HG03342 (cell line): ENCODE data around the gene CAPN15.

Source experiments
- ATAC-seq: cut with Tn5 transposase; IDR thresholded peaks from one replicate; pipeline ENCODE4 v1.9.1; 2021; ENCODE audit warnings: mild to moderate bottlenecking, moderate library complexity; ENCODE audit not compliant: unreplicated experiment

The CAPN15 gene

DNA sequence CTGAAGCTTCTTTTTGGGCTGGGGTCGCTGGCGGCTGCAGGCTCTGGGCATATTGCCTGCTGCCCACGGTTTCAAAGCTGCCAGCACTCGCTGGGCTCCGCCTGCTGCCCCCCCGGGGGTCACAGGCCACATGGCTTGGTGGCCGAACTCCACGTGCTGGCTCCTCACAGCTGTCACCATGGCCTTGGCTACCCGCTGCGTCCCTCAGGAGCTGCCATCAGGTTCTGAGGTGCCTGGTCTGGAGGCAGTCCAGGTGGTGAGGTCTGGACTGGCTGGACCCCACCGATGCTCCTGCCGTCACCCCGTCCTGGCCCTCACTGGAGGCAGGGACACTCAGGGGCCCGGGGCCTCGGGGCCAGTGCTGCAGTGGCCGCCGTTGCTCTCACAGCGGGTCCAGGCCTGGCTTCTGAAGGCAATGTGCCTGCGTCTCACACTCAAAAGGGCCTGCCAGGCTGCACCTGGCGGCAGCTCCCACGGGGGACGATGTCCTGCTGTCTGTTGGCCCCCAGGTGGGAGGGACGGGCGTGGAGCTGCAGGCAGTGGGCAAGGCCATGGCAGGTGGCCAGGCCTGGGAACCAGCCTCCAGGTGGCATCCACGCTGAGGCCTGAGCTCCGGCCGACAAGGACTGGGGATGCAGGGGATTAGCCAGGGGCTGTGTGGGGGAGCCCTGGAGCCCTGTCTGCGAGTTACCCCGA, 13.3 kb downstream of the CAPN15 start:
- no peak for ATAC-seq

DNA sequence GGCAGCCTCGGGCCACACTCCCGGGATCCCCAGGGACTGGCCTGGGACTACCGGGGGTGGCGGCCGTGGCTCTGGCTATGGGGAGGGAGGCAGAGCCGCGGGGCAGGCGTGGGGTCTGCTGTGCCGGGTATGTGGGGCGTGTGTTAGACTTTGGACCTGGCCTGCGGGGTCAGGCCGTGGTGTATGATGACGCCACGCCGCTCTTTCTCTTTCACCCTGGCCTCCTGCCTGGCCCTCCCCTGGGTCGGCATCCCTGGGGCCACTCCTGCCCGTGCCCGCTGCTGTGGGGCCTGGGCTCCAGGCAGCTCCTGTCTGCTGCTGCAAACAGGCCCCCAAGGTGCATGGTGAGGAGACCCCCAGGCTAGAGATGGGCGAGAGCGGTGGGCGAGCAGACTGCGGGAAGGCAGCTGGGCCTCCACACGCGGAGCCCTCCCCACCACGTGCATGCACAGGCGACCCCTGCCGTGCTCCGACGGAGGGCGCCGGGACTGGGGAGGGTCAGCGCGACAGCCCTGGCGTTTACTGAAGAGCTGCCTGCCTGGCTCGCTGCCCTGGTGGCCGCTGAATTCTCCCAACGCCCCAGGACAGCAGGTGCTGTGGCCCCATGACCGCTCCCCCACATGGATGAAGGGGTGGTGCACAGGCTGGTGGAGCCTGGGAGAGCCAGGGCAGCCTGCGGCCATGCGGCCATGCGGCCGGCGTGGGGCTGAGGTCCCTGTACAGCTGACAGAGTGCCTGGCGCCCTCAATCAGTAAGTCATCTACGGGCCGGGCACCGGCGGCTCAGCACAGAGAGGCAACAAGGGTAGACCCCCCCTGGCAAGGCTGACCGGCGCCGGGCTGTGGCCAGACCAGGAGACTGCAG, 16.0 kb downstream of the CAPN15 start:
- ATAC-seq = no peak

DNA sequence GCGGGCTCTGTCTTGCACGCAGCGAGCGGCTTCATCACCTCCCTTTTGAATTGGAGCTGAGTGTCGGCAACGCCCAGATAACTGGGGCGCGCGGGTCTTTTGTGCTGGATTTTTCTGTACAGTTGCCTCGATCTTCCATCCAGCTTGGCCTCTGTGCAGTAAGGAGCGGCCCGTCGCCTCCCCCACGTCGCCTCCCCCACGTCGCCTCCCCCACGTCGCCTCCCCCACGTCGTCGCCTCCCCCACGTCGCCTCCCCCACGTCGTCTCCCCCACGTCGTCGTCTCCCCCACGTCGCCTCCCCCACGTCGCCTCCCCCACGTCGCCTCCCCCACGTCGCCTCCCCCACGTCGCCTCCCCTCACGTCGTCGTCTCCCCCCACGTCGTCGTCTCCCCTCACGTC, 17.0 kb downstream of the CAPN15 start:
- no peak for ATAC-seq

DNA sequence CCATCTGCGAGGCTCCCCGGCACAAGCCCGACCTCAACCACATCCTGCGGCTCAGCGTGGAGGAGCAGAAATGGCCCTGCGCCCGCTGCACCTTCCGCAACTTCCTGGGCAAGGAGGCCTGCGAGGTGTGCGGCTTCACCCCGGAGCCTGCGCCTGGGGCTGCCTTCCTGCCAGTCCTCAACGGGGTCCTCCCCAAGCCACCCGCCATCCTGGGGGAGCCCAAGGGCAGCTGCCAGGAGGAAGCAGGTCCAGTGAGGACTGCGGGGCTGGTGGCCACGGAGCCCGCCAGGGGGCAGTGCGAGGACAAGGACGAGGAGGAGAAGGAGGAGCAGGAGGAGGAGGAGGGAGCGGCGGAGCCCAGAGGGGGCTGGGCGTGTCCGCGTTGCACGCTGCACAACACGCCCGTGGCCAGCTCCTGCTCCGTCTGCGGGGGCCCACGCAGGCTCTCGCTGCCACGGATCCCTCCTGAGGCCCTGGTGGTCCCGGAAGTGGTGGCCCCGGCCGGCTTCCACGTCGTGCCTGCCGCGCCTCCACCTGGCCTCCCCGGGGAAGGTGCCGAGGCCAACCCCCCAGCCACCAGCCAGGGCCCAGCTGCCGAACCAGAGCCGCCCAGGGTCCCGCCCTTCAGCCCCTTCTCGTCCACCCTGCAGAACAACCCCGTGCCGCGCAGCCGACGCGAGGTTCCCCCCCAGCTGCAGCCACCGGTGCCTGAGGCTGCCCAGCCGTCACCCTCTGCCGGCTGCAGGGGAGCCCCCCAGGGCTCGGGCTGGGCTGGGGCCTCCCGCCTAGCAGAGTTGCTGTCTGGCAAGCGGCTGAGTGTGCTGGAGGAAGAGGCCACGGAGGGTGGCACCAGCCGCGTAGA, 19.6 kb downstream of the CAPN15 start:
- no peak for ATAC-seq

DNA sequence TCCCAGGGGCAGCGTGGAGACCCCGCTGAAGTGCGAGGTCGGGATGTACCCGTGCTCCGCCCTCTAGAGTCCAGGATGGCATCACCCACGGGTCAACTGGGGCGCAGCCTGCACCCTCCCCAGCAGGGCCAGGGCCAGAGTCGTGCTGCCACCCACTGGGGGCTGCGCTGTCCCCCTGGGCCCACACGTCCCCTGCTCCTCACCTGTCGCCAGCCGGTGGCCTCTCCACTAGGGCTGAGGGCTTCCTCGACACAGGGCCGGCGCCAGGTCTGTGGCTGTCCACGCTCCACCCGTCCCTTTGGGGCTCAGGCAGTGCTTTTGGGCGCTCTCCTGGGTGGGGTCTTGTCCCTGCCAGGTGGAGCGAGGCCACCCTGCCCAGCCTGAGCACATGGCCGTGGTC, 21.1 kb downstream of the CAPN15 start:
- ATAC-seq = no peak

DNA sequence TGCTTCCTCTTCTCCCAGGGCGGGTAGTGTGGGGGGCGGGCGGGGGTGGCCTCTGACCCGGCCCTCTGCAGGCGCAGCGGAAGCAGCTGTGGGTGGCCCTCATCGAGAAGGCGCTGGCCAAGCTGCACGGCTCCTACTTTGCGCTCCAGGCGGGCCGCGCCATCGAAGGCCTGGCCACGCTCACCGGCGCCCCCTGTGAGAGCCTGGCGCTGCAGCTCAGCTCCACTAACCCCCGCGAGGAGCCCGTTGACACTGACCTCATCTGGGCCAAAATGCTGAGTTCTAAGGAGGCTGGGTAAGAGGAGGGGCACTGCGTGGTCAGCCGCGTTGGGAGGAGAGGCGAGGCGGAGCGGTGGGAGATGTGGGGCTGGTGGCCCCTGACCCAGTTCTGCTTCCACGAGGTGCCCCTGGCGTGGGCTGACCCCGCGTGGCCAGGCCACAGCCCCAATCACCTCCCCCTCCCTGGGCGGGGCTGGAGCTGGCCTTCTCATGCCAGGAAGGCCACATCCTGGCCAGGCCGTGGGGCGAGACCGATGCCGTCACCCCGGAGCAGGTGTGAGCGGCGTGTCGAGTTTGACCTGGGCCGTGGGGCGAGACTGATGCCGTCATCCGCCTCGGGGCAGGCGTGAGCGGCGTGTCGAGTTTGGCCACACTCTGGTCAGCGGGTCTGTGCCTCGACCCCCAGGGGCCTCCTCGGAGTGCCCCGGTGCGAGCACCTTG, 22.2 kb downstream of the CAPN15 start:
- ATAC-seq = no peak

DNA sequence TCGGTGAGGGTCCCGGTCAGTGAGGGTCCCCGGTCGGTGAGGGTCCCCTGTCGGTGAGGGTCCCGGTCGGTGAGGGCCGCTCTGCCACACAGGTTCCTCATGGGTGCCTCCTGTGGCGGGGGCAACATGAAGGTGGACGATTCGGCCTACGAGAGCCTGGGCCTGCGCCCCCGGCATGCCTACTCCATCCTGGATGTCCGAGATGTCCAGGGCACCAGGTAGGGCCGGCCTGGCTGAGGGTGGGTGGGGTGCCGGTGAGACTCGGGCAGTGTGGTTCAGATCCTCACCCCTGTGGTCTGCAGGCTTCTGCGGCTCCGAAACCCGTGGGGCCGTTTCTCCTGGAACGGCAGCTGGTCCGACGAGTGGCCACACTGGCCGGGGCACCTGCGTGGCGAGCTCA, 23.7 kb downstream of the CAPN15 start:
- no peak for ATAC-seq

DNA sequence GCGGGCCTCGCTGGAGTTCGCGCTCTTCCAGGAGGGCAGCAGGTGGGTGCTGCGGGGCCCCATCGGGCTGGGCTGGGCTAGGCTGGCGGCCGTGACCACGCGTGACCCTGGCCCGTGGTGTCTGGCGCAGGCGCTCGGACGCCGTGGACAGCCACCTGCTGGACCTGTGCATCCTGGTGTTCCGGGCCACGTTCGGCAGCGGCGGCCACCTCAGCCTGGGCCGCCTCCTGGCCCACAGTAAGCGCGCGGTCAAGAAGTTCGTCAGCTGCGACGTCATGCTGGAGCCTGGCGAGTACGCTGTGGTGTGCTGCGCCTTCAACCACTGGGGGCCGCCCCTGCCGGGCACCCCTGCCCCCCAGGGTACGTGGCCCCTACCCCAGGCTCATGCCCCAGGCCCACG, 24.7 kb downstream of the CAPN15 start:
- no peak for ATAC-seq

DNA sequence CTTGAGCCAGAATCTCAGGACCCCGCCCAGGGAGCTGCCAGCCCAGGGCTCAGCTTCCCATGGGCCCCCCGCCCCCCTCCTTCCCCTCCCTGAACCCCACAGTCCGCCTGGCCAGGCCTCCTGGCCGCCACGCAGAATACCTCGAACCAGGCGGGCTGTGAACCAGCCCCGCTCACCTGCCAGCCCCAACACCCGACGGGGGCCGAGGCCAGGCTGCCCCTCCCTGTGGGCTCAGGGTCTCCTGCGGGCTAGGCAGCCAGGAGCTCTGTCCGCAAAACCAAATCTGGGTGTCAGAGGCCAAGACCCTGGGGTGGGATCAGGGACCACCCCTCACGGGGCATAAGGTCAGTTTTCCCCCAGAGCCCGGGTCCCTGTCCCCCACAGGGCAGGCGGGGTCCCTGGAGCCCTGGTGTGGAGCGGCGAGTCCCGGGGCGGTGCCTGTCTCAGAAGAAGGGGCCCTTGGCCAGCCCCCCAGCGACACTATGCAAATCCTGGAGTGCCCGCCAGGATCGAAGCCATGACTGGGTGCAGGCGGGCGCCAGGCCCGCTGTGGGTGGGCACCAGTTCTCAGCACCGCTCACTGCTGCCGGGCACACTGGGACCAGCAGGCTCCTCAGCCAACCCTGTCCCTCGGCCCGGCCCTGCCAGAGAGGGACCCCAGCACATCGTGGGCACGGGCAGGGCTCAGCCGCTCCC, 26.2 kb downstream of the CAPN15 start:
- ATAC-seq = no peak

DNA sequence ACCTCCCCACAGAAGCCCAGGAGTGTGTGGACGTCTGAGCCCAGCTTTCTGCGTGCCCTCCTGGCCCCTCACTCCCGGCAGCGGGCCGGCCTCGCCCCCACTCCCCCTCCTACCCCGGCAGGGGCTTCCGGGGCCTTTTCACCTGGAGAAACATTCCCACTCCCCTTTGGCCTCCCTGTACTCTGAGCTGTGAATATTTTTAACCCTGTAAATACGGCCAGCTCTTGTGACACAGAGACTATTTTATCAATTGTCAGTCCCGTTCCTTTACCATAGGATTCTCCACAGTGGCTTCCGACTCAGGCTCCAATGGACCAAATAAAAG, 26.7 kb downstream of the CAPN15 start:
- no peak for ATAC-seq

DNA sequence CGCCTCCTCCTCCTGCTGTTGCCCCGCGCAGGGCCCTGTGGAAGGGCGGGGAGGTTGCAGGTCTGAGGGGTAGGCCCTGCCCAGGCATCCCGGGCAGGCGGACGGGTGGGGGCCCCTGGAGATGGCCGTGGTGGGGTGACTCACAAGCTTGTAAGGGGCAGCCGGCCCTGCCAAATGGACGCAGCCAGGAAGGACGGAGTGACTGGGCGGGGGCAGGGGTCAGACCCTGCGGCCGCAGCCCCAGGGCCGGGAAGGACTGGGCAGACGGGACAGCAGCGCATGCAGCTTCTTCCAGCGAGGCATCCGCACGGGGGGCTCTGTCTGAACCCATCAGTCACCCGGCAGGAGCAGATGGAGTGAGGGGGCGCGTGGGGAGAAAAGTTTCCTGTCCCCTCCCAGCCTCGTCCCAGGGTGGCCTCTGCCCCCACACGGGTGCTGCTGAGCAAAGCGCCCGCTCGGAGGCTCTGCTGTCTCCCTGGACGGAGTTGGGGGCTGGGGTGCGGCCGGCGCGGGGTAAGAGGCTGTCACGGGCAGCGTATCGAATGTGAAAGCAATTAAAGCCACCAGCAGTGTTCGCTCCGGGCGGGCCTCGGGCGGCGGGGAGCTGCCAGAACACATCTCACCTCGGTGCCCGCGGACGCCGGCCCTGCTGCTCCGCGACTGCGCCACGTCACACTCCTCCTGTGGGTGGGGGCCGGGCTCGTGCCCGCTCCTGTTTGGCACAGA, 27.3 kb downstream of the CAPN15 start:
- no peak for ATAC-seq

DNA sequence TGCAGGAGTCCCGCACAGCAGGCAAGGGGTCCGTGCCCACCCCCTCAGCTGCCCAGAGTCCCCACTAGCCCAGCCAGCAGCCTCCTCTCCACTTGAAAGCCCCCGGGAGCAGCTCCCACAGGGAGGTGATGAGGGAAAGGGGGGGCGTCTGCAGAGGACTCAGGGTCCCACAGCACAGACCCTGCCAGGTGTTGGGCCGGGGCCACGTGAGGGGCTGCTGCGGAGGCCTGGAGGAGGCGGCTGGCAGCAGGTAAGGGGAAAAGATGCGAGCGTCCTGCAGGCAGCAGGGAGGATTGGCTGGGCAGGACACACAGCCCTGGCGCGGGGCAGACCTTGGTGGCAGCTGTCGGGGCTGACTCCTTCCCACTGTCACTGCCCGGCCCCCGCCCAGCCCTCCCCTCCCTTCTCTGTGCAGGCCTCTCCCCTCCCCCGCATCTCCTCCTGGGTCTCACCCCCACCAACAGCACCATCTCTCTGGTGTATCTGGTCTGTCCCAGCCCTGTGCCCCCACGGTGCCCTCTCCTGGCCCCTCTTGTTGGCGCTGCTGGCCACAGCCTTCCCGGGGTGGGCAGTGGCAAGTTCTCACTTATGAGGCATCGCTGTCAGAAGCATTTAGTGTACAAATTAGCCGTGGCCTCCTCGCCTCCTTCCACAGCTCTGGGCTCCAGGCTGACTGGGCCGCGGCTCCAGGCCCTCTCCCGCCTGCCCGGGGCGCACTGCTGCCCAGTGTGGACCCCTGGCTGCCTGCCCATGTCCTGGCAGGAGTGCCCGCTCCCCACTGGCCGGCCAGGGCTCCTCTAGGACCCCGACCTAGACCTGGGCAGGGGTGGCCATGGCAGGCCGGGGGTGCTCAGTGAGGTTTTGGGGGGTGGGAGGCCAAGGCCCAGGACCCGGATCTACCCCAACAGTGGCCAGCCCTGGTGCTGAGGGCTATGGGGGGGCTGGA, 28.3 kb downstream of the CAPN15 start:
- no peak for ATAC-seq

DNA sequence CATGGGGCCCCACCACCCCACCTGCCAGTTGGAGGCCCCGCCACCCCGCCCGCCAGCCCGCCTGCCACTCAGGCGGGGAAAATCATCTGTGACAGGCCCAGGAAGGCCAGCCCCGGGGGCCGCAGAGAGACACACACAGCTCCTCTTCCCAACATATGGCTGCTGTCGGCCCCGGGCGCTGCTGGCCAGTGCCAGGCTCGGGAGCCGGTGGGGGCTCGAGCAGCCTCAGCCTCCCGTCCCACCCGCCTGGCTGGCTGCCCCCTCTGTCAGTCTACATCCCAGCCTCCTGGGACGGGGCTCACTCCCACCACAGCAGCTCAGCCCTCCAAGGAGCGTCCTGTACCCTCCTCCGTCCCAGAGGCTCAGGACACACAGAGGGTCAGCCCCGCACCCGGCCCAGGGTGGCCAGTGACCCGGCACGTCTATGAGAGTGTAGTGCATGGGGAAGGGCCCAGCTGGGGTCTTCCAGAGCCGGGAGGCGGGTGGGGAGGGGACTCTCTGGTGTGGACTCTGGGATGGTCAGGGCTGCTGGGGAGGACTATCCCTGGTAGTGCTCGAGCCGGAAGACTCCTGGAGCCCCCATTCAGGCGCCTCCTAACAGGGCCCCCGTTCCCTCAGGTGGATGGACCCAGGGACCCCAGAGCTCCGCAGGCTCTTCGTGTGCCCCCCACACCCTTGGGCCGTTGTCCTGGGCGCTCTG, 29.1 kb downstream of the CAPN15 start:
- no peak for ATAC-seq

DNA sequence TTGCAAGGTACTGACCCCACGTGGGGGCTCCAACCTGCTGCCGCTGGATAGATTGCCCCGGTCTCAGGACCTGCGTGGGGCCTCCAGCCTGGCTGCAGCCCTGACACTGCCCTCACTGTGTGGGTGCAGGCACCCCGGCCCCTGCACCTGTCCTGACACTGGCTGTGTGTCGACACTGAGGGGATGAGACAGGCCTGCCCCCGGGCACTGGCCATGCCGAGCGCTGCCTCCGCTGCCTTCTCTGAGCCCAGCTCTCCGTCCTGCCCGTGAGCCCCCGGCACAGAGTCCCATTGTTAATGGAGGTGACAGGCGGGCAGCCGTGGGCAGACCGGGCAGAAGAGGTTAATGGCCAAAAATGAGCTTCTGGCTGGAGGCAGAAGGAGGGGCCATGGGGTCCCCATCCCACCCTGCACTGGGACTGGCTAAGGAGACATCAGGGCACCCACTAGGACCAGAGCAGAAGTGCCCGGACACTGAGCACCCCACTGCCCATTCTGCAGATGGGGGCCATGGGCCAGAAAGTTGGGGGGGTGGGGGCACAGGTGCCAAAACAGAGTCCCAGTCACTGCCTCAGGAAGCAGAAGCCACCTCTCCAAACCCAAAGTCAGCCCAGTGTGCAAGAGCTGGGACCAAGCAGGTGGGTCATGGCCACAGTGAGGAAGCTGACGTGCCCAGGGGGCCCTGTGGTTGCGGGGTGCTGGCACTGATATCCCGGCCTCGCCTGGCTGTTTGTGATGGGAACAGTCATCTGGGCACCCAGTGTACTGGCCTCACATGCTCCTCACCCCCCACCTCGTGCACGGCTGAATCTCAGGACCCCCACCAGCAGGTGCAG, 30.2 kb downstream of the CAPN15 start:
- ATAC-seq = no peak

DNA sequence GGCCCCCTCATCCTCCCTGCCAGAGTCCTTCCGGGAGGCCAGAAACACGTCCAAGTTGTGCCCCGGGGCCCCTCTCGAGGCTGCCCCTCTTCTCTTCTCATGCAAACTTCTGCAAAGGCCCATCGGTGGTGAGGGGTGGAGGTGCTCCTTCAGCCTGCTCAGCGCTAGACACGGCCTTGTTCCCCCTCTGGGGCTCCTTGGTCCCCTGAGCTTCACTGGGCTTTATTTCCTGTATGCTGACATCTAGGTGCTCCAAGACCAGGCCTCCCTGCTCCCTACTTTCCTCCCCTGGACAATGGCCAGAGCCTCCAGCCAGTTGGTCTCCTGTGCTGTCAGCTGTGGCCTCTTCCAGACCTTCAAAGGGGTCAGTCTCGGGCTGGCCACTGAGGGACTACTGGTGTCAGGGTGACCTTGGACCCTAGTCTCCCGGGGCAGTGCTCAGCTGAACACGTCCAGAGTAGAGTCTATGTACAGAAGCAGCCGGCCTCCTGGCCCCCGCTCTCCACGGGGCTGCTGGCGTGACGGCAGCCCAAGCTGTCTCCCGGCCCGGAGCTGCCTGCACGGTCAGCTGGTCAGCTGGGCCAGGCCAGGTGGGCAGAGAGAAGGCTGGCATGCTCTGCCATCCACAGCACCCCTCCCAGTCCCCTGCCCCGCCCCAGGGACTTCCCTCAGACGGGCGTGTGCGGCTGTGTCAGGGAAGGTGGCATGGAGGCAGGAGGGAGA, 30.9 kb downstream of the CAPN15 start:
- no peak for ATAC-seq

DNA sequence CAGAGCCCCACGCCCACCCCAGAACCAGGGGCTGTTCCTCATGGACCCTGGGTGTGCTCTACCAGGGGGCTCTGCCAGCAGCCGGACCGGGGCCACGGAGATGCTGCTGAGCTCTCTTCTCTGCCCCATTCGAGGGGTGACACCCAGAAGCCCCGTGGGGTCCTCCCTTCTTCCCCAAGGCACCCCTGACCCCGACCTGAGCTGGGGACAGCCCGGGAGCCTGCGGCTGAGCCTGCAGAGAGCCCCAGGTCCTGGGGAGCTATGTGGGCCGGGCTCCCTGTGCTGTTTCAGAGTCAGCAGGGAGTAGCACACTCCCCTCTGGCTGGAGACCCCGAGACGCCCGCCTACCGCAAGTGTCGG, 31.5 kb downstream of the CAPN15 start:
- no peak for ATAC-seq
